SIG-M5 treated with dmso at 0.1 percent for 504 hours (cell line): ENCODE results near the gene NR3C2.
"Not testable (repeated sequence)": the region's sequence is repeated elsewhere in the genome, so short reads cannot be mapped to it uniquely, and the experiment has no call there.

Experiments
- DNase-seq: peaks from one replicate; lab custom pipeline; 2025; ENCODE audit not compliant: unreplicated experiment; lab: John Stamatoyannopoulos, UW

Gene NR3C2

DNA sequence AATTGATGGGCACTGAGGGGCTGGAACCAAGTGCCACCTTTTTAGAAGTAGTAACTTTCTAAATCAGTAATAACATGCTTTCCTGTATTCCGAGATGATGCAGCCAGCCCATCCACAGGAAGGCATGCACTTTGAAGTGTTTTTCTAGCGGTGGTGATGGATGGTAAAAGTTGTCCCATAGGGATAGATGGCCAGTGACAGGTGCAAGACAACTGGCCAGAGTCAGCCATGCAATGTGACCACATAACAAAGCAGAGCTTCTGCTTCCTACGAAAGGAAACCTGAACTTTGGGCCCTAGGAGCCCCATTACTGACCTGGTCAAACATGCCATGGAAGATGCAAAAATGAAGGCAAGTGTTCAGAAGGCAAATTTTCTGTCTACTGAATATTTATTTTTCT lies 72.3 kb downstream of the NR3C2 start:
- DNase-seq, result no peak

DNA sequence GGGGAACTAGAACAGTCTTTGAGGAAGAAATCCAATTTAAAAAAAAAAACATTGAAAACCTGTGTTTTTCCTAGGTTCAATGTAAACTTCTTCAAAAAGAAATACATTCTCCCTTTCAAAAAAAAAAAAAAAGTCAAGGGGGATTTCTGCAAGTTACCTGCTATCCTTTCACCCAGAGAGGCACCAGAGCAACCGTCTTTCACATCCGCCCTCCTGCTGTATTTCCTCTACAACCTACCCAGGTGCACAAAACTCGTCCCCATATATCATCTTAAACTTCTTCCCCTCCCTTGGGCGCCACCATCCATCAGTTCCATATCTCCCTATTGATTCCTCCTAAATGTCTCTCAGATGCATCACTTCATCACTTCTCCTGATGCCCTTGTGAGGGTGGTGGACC lies 74.5 kb downstream of the NR3C2 start:
- no peak for DNase-seq

DNA sequence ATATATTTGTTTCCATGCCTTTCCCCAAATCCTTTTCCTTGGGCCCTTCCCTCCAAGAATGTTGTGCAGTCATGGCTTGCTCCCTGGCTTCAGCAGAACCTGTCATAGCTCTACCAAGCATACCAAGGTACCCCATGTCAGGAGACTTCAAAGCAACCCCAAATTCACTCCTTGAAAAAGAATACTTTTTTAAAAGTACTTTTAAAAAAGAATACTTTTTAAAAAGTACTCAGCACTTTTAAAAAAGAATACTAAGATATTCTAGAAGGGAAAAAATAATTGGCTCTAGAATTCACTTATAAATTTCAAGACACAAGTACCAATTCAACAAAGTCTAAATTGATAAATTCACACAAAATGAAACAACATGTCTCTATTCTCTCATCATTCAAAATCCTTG lies 76.0 kb downstream of the NR3C2 start:
- DNase-seq, result no peak

DNA sequence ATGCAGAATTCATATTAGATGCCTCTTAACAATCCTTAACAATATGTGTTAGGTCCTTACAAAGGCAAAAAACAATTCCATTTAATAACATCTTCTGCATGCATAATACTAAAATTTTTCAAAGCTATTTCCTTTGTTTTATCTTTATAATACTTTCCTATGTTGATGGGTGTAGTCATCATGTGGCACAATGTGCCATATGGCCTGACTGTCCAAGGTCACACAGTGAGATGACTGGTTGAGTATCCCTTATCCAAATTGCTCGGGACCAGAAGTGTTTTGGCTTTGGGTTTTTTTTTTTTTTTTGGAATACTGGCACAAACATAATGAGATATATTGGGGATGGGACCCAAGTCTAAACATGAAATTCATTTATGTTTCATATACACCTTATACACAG lies 77.7 kb downstream of the NR3C2 start:
- no peak for DNase-seq

DNA sequence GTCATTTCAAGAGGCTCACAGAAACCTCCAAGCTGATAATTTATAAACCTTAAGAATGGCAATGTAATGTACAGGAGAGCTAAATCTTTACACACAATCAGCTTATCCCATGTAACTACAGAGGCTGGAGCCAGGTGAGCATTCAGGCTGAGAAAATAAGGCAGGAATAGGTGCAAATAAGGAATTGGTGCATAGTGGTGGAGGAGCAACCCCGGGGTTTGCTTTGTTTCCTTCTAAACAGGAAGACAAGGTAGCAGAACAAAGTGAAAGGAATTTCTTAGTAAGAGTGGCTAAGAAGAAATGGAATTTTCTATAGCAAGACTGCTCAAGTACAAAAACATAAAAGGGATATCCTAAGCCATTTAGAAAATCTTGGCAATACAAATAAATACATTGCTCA lies 82.4 kb downstream of the NR3C2 start:
- DNase-seq, result no peak

DNA sequence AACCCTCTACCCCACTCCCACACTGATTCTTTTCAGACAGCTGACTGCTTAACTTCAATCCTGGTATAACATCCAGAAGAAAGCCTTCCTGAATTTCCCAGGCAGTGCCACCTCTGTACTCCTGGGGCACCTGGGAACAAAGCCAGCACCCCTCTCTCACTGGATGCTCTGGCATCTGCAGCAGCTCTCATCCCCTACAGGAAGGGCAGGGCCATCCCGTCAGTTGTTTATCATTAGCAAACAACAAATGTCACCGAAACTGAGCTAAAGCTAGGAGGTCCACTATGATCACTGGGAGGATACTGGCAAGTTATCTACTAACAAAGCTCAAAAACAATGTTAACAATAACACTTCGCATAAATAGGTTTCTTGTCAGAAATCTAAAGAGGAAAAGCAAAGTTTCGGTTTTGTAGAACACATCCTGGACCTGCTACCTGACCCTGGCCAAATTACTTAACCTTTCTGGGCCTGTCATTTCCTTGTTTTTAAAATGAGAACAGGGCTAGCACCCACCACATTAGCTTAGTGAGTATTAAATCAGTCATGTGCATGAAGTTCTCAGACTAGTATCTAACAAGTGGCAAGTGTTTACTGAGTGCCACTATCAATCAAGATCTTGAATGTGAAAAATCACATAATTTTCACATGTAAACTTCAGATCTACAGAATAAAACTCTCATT lies 86.6 kb downstream of the NR3C2 start:
- no peak for DNase-seq

DNA sequence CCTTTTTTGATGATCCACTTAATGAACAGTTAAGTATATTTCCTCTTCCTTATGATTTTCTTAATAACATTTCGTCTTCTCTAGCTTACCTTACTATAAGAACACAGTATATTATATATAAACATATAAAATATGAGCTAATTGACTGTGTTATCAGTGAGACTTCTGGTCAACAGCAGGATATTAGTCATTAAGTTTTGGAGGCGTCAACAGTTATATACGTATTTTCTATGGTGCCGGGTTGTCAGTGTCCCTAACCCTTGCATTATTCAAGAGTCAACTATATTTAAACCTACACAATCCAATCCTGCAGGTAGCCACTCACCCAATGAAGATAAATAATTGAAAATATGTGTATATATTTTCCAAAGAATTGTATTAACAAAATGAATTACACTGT lies 88.0 kb downstream of the NR3C2 start:
- DNase-seq, result no peak

DNA sequence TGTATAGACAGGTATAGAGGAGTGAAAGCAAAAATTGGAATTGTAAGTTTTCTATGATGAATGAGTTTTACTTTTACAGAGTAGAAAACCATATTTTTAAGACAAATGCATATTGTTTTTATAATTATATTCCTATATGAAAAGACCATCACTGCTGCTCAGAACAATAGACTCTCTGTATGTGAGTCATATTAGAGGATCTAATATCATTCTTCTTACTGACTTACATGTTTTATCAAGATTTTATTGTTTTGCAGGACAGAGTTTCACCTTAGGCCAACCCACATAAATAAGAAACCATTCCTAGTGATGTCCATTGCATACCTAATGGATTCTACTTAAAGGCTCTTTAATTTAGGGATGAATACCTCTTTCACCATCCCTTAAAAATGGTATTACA lies 88.6 kb downstream of the NR3C2 start:
- no peak for DNase-seq

DNA sequence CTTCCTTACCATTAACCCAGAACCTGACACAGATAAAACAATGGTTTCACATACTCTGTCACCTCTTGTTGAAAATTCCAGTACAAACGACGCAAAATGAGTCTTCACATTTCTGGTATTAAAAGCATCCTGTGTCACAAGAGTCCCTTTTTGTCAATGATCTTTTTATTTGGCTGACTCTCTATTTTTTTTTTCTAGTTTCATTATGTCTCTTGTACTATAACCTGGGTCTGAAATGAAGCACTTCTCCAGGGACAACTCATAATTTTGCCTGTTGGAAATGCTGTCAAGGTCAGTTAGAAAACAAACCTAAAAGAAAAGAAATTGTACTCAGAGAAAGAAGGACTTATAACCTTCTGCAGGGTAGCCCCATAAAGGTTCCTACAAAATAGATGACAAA lies 93.1 kb downstream of the NR3C2 start:
- no peak for DNase-seq

DNA sequence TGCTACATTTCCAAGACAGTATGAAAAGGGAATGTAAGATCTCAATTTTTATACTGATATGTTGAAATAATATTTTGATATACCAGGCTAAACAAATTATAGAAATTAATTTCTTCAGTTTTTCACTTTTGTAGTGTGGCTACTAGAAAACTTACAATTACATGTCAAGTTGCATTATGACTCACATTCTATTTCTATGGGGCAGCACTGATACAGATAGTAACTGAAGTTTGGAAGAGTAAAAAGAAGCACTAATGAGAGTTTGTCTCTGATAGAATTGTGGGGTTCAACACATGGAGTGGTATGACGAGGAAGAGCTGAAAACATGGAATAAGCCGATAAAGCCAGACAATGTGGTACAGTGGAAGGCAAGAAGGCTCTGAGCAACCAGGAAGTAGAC lies 95.6 kb downstream of the NR3C2 start:
- no peak for DNase-seq

DNA sequence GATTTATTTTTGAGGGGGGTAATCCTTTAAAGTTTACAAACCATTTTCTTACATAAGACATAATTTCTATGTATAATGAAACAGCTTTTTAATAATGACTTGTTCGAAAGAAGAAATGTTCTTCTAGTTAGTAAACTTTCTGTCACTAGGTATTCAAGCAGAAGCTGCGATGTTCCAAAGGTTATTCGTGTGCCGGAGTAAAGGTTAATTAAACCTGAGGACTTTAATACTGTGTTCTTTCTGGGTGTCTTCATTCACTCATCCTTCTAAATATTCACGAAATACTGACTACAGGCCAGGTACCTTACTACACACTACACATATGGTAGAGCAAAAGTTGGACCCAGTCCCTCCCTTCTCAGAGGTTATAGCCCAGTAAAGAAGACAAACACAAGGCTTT lies 96.7 kb downstream of the NR3C2 start:
- DNase-seq, result no peak

DNA sequence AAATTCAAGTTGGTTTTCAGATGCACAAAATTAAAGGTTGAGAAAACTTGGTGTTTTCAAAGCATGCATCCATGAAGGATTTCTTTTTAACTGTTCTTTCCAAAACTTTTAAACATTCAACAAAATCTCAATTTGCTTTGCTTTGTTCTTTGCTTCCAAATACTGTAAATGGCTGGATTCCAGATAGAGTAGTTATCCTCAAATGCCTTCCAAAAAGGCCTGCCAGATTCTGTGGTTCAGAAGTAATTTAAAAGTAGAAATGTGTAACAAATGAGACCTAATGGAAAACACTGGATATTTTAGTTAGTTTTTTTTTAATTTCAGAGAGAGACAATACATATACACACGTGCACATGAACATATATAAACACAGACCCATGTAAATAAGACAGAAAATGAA lies 97.3 kb downstream of the NR3C2 start:
- DNase-seq, result no peak

DNA sequence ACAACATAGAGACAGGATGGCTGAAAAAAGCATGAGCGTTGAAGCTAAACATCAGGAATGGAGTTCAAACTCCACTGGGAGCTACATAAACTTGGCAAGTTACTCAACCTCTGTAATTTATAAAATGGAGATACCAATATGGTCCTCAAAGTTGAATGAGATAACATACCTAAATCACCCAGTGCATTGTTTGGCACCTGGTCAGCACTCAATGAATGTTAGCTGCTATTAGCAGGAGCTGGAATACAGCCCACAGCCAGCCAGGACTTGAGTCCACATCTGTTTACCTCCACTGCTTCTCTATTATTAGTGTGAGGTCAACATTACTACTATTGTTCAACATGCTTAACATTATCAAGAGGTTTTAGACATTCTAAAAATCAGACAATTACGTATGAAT lies 97.9 kb downstream of the NR3C2 start:
- DNase-seq, result no peak

DNA sequence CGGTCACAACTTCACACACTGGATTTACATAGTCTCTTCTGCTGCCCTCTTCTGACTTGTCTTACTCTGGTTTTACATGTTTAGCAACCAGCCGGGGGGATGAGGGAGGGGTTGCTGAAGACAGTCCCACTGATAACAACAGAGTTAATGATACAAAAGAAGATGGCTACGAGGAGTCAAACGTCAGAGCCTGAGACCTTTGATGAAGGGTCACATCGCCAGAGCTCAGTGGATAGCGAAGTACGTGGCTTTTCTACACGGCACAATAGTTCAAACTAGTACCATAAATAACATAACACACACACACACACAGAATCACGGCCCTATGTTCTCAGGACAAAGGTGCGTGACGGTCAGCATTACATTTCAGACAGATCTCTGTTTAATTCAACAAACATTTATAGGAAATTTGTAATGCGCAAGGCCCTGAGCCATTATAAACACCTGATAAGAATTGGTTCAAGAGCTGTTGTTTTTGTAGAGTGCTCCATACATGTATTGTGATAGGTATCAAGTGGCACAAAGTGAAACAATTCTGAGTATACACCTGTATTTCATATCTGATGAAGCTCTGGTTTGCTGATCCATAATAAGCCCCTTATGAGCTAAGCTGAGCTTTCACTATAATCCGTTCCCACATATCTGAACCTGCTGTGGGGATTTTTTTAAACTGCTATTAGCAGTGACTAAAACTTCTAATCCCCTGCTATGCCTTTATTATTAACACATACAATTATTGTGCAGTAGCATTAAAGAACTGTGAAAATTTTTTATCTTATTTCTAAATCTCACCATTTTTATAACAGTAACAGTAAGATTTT lies 100.0 kb downstream of the NR3C2 start:
- no peak for DNase-seq

DNA sequence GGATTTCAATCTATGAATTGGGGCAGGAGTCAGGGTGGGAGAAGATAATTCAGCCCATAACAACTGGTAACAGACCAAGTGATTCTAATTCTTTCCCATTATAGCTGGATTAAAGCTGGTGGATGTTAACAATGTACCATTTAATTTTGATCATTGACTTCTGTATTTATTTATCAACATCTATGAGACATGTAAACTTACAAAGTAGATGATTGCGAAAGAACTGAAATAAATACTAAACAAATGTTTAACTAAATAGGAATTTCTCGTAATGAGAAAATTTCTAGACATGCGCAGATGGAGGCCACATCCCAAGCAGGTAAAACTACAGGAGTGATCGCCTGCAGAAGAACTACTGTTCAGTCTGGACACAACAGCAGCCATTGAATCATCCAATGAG lies 107.1 kb downstream of the NR3C2 start:
- DNase-seq, result no peak

DNA sequence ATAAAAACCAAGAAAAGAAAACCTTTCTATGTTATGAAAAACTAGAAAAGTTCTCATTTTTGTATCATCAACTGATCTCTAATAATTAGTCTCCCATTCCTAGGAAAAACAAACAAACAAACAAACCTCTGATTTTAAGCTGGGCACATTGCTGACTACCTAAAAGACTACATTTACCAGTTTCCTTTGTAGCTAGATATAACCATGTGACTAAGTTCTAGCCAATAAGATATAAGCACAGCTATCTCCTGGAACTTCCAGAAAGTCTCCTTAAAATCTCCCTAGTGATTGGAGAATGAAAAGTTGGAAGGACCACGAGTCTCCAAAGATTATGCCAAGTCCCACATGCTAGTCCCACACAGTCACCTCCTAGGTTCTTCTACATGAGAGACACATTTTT lies 108.9 kb downstream of the NR3C2 start:
- DNase-seq, result no peak

DNA sequence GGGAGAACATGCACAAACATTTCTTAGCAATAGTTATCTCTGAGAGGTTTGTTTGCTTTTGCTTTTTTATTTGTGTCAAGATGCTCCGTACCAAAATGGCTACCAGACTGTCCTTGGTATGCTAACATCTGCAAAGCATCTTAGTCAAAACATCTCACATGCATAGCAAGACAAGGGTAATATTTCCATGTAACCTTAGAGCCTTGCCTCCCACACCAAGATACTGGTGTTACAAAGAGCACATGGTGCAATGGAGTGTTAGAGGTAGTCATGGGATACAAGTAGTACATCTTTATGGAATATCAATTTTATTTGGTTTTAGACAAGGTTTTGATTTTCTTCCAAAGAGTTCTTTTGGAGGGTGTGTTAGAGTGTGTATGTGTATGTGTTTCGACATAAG lies 109.7 kb downstream of the NR3C2 start:
- no peak for DNase-seq

DNA sequence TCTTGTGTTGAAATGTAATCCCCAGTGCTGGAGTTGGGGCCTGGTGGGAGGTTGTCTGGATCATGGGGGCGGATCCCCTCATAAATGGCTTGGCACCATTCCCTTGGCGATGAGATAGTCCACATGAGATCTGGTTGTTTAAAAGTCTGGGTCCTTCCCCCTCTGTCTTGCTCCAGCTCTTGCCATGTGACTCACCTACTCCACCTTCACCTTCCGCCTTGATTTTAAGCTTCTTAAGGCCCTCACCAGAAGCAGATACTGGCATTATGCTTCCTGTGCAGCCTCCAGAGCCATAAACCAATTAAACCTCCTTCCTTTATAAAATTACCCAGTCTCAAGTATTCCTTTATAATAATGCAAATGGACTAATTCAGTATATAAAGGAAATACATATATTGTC lies 111.5 kb downstream of the NR3C2 start:
- no peak for DNase-seq

DNA sequence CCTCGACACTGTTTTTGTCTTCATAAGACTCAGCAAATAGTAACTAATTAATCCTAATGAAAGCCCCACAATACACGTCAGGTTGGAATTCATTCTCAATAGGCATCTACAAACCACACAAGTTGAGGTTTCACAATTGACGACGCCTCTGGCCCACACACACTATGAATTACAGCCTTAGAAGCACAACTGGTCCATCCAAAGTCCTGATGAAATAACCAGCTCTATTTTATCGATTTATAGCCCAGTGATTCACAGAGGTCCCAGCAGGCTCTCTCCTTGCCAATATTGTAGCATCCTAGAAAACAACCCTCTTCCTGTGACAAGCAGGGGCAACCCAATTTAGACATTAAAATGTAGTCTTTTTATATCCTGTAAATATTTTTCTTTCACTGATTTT lies 112.1 kb downstream of the NR3C2 start:
- no peak for DNase-seq

DNA sequence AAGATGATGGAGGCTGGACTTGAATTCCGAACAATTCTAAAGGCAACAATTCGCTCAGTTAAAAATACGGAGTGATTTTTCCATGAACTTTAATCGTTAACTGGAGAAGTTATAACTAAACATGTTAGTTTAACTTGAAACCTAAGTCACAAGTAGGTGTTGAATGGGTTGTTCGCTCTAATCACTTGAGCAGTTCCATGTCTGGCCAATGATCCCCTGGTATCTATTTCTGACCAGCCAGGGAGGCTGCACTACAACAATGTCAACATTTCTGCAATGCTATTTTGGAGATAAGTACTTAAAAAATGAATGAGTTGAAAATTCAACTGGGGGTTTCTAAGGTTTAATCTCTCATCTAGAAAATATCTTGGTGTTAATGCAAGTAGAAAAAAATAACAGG lies 112.5 kb downstream of the NR3C2 start:
- DNase-seq, result no peak

DNA sequence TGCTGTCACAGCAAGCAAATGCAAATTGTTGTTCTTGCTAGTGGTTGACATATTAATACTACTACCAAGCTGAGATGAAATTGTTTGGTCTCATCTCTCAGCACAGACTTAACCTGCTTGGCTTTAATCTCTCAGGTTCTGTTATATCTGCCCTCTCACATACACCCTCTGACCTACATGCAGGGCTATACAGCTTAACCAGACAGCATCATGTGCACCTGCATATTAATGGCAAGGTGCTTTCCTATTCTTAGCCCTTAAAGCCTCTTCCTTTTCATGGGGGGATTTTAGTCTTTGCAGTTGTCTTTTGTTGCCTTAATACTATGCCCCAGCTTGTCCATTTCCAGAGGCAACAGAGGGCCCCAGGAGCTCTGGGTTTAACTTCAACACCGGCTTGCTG lies 114.5 kb downstream of the NR3C2 start:
- DNase-seq, result no peak

DNA sequence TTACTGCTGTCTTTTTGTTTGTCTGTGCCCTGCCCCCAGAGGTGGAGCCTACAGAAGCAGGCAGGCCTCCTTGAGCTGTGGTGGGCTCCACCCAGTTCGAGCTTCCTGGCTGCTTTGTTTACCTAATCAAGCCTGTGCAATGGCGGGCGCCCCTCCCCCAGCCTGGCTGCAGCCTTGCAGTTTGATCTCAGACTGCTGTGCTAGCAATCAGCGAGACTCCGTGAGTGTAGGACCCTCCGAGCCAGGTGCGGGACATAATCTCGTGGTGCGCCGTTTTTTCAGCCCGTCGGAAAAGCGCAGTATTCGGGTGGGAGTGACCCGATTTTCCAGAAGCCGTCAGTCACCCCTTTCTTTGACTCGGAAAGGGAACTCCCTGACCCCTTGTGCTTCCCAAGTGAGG lies 118.9 kb downstream of the NR3C2 start:
- not testable (repeated sequence) for DNase-seq

DNA sequence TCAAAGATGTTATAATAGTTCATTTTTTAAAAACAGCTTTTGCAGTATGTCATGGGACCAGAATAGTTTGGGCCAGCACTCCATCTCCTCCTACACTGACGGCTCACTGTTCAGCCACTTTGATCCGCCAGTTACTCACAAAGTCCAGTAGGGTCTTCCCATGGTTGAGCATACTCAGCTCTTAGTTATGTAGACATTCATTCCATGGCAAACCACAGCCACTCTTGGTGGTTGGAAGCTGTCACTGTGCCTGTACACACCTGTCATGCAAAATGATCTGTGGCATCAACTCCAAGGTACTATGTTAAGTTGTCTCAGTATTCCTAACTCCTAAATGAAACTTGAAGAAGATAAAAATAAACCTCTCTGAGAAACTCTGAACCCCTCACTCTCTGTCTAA lies 127.2 kb downstream of the NR3C2 start:
- DNase-seq, result no peak
